Retinal pigment epithelial cell (primary cell): ENCODE data around the gene HAND2.
A peak's percentile ranks its signal among the peaks of the same experiment; 100 is the strongest.

ENCODE experiments used
- DNase-seq: peaks from one replicate; pipeline ENCODE4 v3.0.0-alpha.2; 2010; ENCODE audit warnings: low read depth
- H3K4me3 ChIP-seq: 2 replicates; pipeline ENCODE4 v1.5.1; 2011; ENCODE audit warnings: mild to moderate bottlenecking, low read length, control low read depth, moderate library complexity
- CTCF ChIP-seq: conservative IDR thresholded peaks from 2 replicates; pipeline ENCODE4 v1.5.1; 2011; ENCODE audit warnings: low read depth, low read length, control low read depth, inconsistent platforms

The HAND2 gene

DNA sequence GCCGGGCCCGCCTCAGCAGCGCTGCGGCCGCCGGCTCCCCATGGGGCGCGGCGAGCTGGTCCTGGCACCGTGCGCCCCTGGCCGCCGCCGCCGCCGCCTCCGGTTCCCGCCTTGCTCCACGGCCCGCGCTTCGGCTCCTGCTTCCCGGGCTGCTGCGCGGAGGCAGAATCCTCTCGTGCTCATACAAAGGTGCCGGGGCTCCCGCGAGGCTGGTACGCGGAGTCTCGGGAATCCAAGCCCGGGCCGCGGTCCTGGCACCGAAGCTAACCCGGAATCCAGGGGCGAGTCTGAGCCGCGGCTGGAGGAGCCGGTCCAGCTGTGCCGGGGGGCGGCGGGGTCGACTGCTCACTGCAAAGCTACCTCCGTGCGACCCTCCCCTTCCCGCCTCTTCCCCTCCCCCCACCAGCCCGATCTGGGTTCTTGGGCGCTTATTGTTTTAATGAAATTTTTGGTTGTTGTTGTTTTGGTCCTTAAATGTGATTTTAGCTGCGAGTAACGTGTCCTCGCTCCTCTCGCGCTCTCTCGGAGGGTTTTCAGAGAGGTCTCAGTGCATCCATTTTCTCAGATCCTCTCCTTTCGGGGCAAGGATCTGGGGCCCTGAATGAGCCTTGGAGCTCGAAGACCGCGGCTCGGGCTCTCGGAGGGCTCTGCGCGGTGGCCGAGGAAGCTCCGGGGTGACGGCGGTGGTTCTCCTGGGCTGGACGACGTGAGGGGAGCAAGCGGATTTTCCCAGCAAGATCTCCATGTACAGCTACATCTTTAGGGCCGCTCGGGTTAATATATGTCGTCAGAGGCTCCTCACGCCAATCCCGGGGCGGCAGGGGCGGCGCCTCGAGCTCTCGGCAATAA is at the start of gene HAND2:
TSS of gene HAND2 (minus strand) at position 753 of the 849 bp plus-strand sequence. CDS start 940 bp downstream, outside the sequence.
- peak within 1 kb of the TSS; percentile 43 for H3K4me3 ChIP-seq
- DNase-seq = no peak
- no peak for TF ChIP-seq CTCF

GRCh38 chr4:173578956-173579355 is 48.9 kb upstream of the HAND2 start:
- no peak for TF ChIP-seq CTCF
- no peak overlapping the region for H3K4me3 ChIP-seq
- no peak for DNase-seq

DNA sequence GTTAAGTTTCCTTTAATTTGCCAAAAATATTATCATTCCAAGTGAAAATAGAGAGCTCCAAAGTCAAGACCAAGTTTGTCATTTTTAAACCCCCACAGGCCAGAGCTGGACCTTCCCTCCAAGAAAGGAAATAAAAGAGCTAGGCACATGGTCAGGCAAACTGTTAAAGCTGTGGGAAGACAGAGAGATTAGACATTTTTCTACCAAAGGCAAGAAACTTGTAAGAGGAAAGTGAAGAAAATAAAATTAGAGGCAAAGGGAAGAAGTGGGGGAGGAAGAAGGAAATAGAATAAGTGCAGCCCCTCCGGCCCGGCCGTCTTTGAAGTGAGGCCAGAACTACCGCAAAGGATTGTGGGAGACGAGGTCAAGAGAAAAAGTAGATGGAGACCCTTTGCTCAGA is 47.9 kb upstream of the HAND2 start:
- DNase-seq = no peak
- no peak for TF ChIP-seq CTCF
- no peak overlapping the region for H3K4me3 ChIP-seq

GRCh38 chr4:173575482-173576152 is 45.6 kb upstream of the HAND2 start:
- no peak for TF ChIP-seq CTCF
- DNase-seq = no peak
- no peak overlapping the region for H3K4me3 ChIP-seq

DNA sequence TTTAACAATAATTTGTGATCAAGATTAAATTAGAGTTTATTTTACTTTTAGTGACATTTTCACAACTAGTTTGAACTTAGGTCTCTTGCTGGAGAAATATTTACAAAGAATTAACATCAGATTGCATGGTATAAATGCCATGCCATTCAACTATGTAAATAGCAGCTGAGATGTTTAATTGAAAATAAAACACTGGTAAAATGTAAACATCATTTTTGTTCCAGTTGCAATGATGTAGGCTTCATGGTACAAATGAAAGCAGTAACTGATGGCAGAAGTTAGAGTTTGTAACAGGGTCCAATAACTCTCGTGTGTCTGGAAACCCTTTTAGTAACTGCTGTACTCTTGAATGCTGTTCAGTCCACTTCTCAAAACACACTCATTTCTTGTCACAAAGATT is 43.7 kb upstream of the HAND2 start:
- TF ChIP-seq CTCF = no peak
- H3K4me3 ChIP-seq = no peak overlapping the region
- no peak for DNase-seq

- no peak for DNase-seq
- H3K4me3 ChIP-seq = no peak overlapping the region
- TF ChIP-seq CTCF = no peak
Measured at GRCh38 chr4:173573286-173573685, 43.3 kb upstream of the HAND2 start.
